A549 (cell line): Measurements from ENCODE around the gene NUDCD3.

Experiments
- FOSB ChIP-seq: fragments of 250-450 bp; sonication (Bioruptor Pico); IDR thresholded peaks from 2 replicates; pipeline ENCODE4 v1.5.0; 2020; ENCODE audit warnings: mild to moderate bottlenecking, moderate library complexity
- MAZ ChIP-seq: fragments of 150-350 bp; IDR thresholded peaks from 2 replicates; pipeline ENCODE4 v1.6.1; 2014; ENCODE audit warnings: antibody characterized with exemption, low read depth, low read length, borderline replicate concordance
- RNF2 ChIP-seq: fragments of 200-600 bp; sonication (generic); IDR thresholded peaks from 2 replicates; pipeline ENCODE4 v1.6.1; 2016; ENCODE audit warnings: low read depth, mild to moderate bottlenecking, antibody characterized with exemption, moderate library complexity, borderline replicate concordance
- ZC3H11A ChIP-seq: fragments of 450-650 bp; IDR thresholded peaks from 2 replicates; pipeline ENCODE4 v1.6.1; 2014; ENCODE audit warnings: antibody characterized with exemption, mild to moderate bottlenecking
- TF ChIP-seq, protein P1 (sequence below): fragments of >200 bp; sonication (Bioruptor Twin); formaldehyde crosslinking; IDR thresholded peaks from 3 replicates; pipeline ENCODE4 v1.5.1; 2016

DNA sequence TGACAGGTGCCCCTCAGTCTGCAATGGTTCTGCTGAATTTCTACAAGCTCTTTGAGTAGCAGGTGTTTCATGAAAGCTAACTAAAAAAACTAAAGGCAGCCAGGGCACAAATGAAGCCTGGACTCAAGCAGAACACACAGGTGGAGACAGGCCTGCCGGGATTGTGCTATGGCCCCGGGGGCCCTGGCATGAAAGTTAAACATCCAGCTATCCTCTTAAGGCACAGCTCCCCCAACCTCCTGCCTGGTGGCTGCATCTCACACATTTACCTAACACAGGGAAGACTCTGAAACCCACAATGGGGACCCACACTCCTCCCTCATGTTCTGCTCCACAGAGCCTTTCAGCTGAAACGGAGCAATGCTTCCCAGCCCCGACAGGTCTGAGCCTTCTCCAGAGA, 88.8 kb downstream of the NUDCD3 start:
- TF ChIP-seq RNF2, result no peak
- TF ChIP-seq FOSB, result no peak
- TF ChIP-seq, protein P1, sequence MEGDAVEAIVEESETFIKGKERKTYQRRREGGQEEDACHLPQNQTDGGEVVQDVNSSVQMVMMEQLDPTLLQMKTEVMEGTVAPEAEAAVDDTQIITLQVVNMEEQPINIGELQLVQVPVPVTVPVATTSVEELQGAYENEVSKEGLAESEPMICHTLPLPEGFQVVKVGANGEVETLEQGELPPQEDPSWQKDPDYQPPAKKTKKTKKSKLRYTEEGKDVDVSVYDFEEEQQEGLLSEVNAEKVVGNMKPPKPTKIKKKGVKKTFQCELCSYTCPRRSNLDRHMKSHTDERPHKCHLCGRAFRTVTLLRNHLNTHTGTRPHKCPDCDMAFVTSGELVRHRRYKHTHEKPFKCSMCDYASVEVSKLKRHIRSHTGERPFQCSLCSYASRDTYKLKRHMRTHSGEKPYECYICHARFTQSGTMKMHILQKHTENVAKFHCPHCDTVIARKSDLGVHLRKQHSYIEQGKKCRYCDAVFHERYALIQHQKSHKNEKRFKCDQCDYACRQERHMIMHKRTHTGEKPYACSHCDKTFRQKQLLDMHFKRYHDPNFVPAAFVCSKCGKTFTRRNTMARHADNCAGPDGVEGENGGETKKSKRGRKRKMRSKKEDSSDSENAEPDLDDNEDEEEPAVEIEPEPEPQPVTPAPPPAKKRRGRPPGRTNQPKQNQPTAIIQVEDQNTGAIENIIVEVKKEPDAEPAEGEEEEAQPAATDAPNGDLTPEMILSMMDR, result no peak
- no peak for TF ChIP-seq MAZ
- TF ChIP-seq ZC3H11A, result no peak
